Parathyroid adenoma (tissue), 2 donors: Measurements from ENCODE around the gene SLC35F3.
A peak's percentile ranks its signal among the peaks of the same experiment; 100 is the strongest.

Experiments
- H2AFZ ChIP-seq: fragments of 300-600 bp; sonication (generic); one replicate; pipeline ENCODE4 v1.7.0; 2017; ENCODE audit warnings: antibody characterized with exemption, mild to moderate bottlenecking
- H3K27ac ChIP-seq: fragments of 300-600 bp; sonication (generic); one replicate; pipeline ENCODE4 v1.7.0; 2017
- H3K27me3 ChIP-seq: fragments of 300-600 bp; sonication (generic); one replicate; pipeline ENCODE4 v1.7.0; 2017; ENCODE audit warnings: low read length; ENCODE audit not compliant: control insufficient read depth, insufficient read depth
- H3K36me3 ChIP-seq: fragments of 300-600 bp; sonication (generic); one replicate; pipeline ENCODE4 v1.7.0; 2017; ENCODE audit warnings: low read length; ENCODE audit not compliant: control insufficient read depth, insufficient read depth
- H3K4me1 ChIP-seq: fragments of 300-600 bp; sonication (generic); one replicate; pipeline ENCODE4 v1.7.0; 2017; ENCODE audit warnings: control low read depth
- H3K4me2 ChIP-seq: fragments of 300-600 bp; sonication (generic); one replicate; pipeline ENCODE4 v1.7.0; 2017; ENCODE audit warnings: low read length
- H3K4me3 ChIP-seq: fragments of 300-600 bp; sonication (generic); one replicate; pipeline ENCODE4 v1.7.0; 2017; ENCODE audit warnings: low read depth, low read length
- H3K79me2 ChIP-seq: fragments of 300-600 bp; sonication (generic); one replicate; pipeline ENCODE4 v1.7.0; 2017; ENCODE audit warnings: control low read depth
- H3K9ac ChIP-seq: fragments of 300-600 bp; sonication (generic); one replicate; pipeline ENCODE4 v1.7.0; 2017; ENCODE audit warnings: mild to moderate bottlenecking
- H3K9me3 ChIP-seq: fragments of 300-600 bp; sonication (generic); one replicate; pipeline ENCODE4 v1.7.0; 2017; ENCODE audit warnings: low read length; ENCODE audit not compliant: control insufficient read depth
- TF ChIP-seq, protein P1 (sequence below): fragments of 300-600 bp; sonication (generic); IDR thresholded peaks from one replicate; pipeline ENCODE4 v1.7.0; 2017; ENCODE audit warnings: antibody characterized with exemption, mild to moderate bottlenecking
- donor health status: primary hyperparathyroidism.

SLC35F3 gene

DNA sequence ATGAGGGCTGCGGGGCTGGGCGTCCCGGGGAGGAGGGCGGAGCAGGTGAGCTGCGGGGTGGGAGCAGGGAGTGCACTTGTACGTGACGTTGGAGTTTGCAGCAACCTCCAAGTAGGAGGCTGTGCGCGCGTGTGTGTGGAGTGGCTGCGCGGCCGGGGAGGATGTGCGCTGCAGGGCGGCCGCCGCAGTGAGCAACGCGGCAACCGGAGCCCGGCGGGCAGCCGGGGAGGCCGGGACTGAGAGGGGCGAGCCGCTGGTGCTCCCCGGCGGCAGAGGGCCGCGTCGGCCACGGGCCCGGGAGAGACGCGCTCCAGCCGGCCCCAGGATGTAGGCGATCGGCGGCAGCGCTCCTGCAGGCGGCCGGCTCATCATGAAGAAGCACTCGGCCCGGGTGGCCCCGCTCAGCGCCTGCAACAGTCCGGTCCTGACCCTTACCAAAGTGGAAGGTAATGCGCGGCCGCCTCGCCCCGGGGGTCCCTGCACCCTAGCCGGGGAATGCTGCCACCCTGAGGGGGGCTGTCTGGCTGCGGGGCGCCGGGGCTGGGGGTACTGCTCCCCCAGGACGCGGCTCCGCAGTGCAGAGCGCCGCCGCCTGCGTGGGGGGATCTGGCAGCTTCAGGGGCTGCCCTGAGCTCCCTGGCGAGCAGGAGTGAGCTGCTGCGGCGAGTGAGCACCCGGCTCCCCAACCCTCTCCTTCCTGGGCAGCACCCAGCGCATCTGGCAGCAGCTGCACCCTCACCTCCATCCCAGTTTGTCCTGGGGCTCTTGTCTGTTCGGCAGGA is 309.8 kb downstream of the SLC35F3 start:
- no peaks in the 10 kb centered on the region for H3K36me3 ChIP-seq
- H3K27me3 ChIP-seq: no peaks in the 10 kb centered on the region

DNA sequence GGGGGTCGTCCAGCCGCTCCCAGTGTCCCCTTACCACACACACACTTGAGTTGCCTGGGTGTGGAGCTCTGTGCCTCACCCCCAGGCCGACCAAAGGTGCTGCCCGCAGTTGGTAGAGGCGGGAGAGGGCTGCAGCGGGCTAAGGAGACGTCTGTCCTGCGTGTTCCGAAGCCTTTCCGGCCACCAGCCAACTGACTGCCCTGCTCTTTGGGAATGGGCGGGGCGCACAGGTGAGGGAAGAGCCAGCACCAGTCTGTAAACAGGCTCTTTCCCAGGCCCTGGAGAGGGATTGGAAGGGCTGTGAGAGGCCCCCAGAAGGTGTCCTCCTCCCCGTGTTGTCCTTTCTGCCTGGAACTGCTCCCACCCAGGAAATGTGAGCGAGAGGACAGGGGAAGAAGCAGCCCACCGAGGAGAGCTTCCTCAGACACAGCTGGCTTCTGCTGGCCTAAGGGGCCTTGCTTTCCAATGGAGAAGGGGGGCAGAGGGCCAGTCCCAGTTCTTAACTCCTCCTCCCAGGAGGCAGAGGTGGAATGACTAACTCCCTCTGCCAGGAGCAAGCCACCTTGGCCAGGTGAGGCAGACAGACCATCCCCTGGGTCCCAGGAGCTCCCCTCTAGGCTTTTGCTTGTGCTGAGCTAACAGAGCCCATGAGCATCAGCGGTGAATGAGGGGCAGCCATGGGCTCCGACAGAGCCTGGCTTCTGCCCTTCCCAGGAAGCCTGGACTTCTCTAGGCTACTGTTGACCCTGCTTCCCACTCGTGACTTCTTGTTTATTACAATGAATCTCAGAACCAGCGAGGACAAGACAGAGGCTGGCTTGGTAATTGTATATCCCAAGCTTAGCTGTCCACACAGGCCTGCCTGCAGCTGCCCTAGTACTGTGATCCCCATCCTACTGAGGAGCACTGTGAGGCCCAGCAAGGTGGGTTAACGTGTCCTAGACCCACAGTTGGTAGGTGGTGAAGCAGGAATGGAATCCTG is 310.7 kb downstream of the SLC35F3 start:
- H3K27ac ChIP-seq: peak overlapping the region; percentile 31

More for the DNA sequence above, 309.8 kb downstream of the SLC35F3 start:
- Histone ChIP-seq H3K9me3 (no peaks in the 10 kb centered on the region), H3K27ac (peak overlapping the region; percentile 52), H3K79me2 (no peaks in the 10 kb centered on the region), H3K4me3 (peak overlapping the region; percentile 56), H3K4me1 (peaks cover 3% of the 10 kb centered on the region), H3K4me2 (peak overlapping the region; percentile 86), H3K9ac (no peak overlapping the region), H2AFZ (peak overlapping the region; percentile 74)
- TF ChIP-seq, protein P1, sequence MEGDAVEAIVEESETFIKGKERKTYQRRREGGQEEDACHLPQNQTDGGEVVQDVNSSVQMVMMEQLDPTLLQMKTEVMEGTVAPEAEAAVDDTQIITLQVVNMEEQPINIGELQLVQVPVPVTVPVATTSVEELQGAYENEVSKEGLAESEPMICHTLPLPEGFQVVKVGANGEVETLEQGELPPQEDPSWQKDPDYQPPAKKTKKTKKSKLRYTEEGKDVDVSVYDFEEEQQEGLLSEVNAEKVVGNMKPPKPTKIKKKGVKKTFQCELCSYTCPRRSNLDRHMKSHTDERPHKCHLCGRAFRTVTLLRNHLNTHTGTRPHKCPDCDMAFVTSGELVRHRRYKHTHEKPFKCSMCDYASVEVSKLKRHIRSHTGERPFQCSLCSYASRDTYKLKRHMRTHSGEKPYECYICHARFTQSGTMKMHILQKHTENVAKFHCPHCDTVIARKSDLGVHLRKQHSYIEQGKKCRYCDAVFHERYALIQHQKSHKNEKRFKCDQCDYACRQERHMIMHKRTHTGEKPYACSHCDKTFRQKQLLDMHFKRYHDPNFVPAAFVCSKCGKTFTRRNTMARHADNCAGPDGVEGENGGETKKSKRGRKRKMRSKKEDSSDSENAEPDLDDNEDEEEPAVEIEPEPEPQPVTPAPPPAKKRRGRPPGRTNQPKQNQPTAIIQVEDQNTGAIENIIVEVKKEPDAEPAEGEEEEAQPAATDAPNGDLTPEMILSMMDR: no peak

DNA sequence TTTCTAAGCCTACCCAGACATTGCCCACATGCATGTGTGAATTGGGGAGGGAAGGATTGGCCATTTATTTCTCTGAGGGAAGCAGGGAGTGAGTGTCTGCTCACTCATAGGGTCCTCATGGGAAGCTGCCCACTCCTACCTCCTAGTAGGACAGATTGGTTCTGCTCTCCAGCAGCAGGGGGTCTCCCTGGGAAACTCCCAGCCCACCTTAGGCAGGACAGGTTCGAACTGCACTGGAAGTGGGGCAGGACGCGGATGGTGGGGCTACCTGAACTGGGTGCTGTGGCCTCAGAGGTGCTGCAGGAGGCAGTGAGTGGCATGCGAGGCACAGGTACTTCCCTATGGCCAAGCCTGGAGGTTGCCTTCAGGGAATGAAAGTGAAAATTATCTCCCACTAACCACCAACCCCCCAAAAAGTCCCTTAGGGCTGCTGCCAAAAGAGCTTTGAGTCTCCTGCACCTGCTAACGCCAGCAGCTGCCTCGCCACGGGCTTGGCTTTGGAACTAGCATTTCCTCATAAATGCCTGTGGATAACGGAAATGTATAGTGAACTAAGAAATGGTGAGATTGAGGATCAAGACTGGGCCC is 311.7 kb downstream of the SLC35F3 start:
- H2AFZ ChIP-seq: no peak overlapping the region
- H3K4me1 ChIP-seq: peaks cover 3% of the 10 kb centered on the region
- TF ChIP-seq, protein P1: no peak
- no peak overlapping the region for H3K27ac ChIP-seq
- no peaks in the 10 kb centered on the region for H3K36me3 ChIP-seq
- H3K27me3 ChIP-seq: no peaks in the 10 kb centered on the region
- no peak overlapping the region for H3K4me3 ChIP-seq
- H3K4me2 ChIP-seq: no peak overlapping the region
- H3K9ac ChIP-seq: no peak overlapping the region
- H3K79me2 ChIP-seq: no peaks in the 10 kb centered on the region
- H3K9me3 ChIP-seq: no peaks in the 10 kb centered on the region

More for the DNA sequence above, 310.7 kb downstream of the SLC35F3 start:
- no peaks in the 10 kb centered on the region for H3K27me3 ChIP-seq
- H3K36me3 ChIP-seq: no peaks in the 10 kb centered on the region
- TF ChIP-seq, protein P1: no peak
- no peaks in the 10 kb centered on the region for H3K9me3 ChIP-seq
- peak overlapping the region; percentile 86 for H3K4me2 ChIP-seq
- H3K79me2 ChIP-seq: no peaks in the 10 kb centered on the region
- no peak overlapping the region for H3K9ac ChIP-seq
- H2AFZ ChIP-seq: peak overlapping the region; percentile 74
- peaks cover 3% of the 10 kb centered on the region for H3K4me1 ChIP-seq
- H3K4me3 ChIP-seq: peak overlapping the region; percentile 56

- no peak overlapping the region for H3K4me3 ChIP-seq
- H3K9ac ChIP-seq: no peak overlapping the region
- TF ChIP-seq, protein P1: no peak
- H3K79me2 ChIP-seq: no peaks in the 10 kb centered on the region
- no peaks in the 10 kb centered on the region for H3K9me3 ChIP-seq
- no peak overlapping the region for H3K27ac ChIP-seq
- H3K4me1 ChIP-seq: peaks cover 3% of the 10 kb centered on the region
- H2AFZ ChIP-seq: no peak overlapping the region
- no peak overlapping the region for H3K4me2 ChIP-seq
- no peaks in the 10 kb centered on the region for H3K36me3 ChIP-seq
- H3K27me3 ChIP-seq: no peaks in the 10 kb centered on the region
Measured at GRCh38 chr1:234217316-234217840, 312.9 kb downstream of the SLC35F3 start.
